IPS-18a (cell line): ENCODE measurements around the gene MUC21.
A peak's percentile ranks its signal among the peaks of the same experiment; 100 is the strongest.

Experiments
- H3K27ac ChIP-seq: one replicate; pipeline ENCODE4 v1.5.1; 2013; ENCODE audit warnings: low read length
- H3K27me3 ChIP-seq: one replicate; pipeline ENCODE4 v1.6.1; 2013; ENCODE audit warnings: mild to moderate bottlenecking, low read length; ENCODE audit not compliant: control insufficient read depth, insufficient read depth
- H3K36me3 ChIP-seq: one replicate; pipeline ENCODE4 v1.6.1; 2013; ENCODE audit warnings: low read depth, low read length; ENCODE audit not compliant: control insufficient read depth
- H3K4me1 ChIP-seq: one replicate; pipeline ENCODE4 v1.6.1; 2013; ENCODE audit warnings: low read depth, low read length; ENCODE audit not compliant: control insufficient read depth
- H3K4me3 ChIP-seq: one replicate; pipeline ENCODE4 v1.5.1; 2013; ENCODE audit warnings: low read length
- H3K9ac ChIP-seq: one replicate; pipeline ENCODE4 v1.6.1; 2013; ENCODE audit warnings: mild to moderate bottlenecking, low read length, moderate library complexity
- H3K9me3 ChIP-seq: one replicate; pipeline ENCODE4 v1.6.1; 2013; ENCODE audit warnings: low read depth, low read length; ENCODE audit not compliant: control insufficient read depth

MUC21 gene

GRCh38 chr6:30970946-30971345, 12.6 kb upstream of the MUC21 start:
- H3K27me3 ChIP-seq = no peaks in the 10 kb centered on the region
- no peak overlapping the region for H3K9ac ChIP-seq
- no peaks in the 10 kb centered on the region for H3K36me3 ChIP-seq
- no peak overlapping the region for H3K27ac ChIP-seq
- no peaks in the 10 kb centered on the region for H3K9me3 ChIP-seq
- H3K4me1 ChIP-seq = no peaks in the 10 kb centered on the region
- H3K4me3 ChIP-seq = no peak overlapping the region

- Histone ChIP-seq H3K9me3 (no peaks in the 10 kb centered on the region), H3K36me3 (no peaks in the 10 kb centered on the region), H3K9ac (no peak overlapping the region)
Observed at GRCh38 chr6:30972816-30973215, 10.7 kb upstream of the MUC21 start.

GRCh38 chr6:30974490-30975252, 8.8 kb upstream of the MUC21 start:
- Histone ChIP-seq H3K27ac (no peak overlapping the region), H3K4me3 (no peak overlapping the region), H3K27me3 (no peaks in the 10 kb centered on the region), H3K9ac (no peak overlapping the region), H3K36me3 (no peaks in the 10 kb centered on the region), H3K4me1 (no peaks in the 10 kb centered on the region), H3K9me3 (no peaks in the 10 kb centered on the region)

More at GRCh38 chr6:30972816-30973215, 10.7 kb upstream of the MUC21 start:
- H3K4me1 ChIP-seq = no peaks in the 10 kb centered on the region
- H3K4me3 ChIP-seq = no peak overlapping the region
- H3K27me3 ChIP-seq = no peaks in the 10 kb centered on the region
- no peak overlapping the region for H3K27ac ChIP-seq

GRCh38 chr6:30979141-30979540, 4.4 kb upstream of the MUC21 start:
- no peak overlapping the region for H3K4me3 ChIP-seq
- no peaks in the 10 kb centered on the region for H3K9me3 ChIP-seq
- no peaks in the 10 kb centered on the region for H3K27me3 ChIP-seq
- no peak overlapping the region for H3K9ac ChIP-seq
- H3K36me3 ChIP-seq = no peaks in the 10 kb centered on the region
- H3K27ac ChIP-seq = no peak overlapping the region
- H3K4me1 ChIP-seq = peaks cover 6% of the 10 kb centered on the region

DNA sequence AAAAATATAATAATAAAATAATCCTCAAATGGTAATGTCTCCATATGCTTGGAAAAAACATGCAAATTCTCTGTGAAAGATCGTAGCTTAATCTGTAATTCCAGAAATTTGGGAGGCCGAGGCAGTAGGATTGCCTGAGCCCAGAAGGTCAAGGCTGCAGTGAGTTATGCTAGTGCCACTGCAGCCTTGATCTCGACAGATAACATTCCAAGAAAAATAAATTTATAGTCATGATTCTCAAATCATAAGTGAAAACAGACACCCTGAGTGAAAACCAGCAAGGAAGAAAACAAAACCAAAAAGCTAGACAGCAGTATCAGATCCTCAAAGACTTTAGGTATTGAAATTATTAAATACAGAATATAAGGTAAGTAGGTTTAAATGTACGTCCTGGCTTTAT, 3.8 kb upstream of the MUC21 start:
- Histone ChIP-seq H3K27ac (no peak overlapping the region), H3K4me1 (peaks cover 6% of the 10 kb centered on the region), H3K9ac (no peak overlapping the region), H3K9me3 (no peaks in the 10 kb centered on the region), H3K36me3 (no peaks in the 10 kb centered on the region), H3K27me3 (no peaks in the 10 kb centered on the region), H3K4me3 (no peak overlapping the region)

DNA sequence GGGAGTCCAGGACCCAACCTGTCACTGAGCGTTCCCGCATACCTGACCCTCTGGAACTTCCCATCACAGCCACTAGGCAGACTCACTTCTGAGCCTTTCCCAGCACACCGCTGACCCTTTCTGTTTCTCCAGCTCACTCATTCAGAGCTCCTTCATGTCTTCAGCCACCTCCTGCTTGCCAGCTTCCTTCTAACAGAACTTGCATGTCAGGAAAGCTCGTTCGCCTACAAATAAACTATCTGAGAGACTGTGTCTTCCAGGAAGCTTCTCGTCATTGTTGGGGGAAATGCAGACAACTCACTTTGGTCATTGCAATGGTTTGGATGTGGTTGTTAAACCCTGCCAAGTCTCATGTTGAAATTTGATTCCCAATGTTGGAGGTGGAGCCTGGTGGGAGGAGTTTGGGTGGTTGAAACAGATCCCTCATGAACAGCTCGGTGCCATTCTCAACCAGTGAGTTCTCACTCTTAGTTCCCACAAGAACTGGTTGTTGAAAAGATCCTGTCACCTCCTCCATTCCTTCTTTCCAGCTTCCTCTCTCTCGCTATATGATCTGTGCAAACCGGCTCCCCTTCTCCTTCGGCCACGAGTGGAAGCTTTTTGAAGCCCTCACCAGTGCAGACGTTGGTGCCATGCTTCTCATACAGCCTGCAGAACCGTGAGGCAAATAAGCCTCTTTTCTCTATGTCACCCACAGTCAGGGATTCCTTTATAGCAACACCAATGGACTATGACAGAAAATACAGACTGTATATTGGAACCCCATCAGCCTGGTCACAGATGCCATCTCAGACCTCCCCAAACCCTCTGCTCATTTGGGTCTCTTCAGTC, 1.4 kb upstream of the MUC21 start:
- Histone ChIP-seq H3K4me3 (peak overlapping the region; percentile 40), H3K27me3 (no peaks in the 10 kb centered on the region), H3K4me1 (peaks cover 6% of the 10 kb centered on the region), H3K36me3 (no peaks in the 10 kb centered on the region), H3K27ac (no peak overlapping the region), H3K9ac (no peak overlapping the region), H3K9me3 (no peaks in the 10 kb centered on the region)

GRCh38 chr6:30985490-30985889, 2.0 kb downstream of the MUC21 start:
- Histone ChIP-seq H3K9me3 (no peaks in the 10 kb centered on the region), H3K27ac (no peak overlapping the region), H3K4me3 (no peak overlapping the region)

GRCh38 chr6:30987304-30987703, 3.8 kb downstream of the MUC21 start:
- Histone ChIP-seq H3K9ac (no peak overlapping the region), H3K27me3 (no peaks in the 10 kb centered on the region), H3K27ac (no peak overlapping the region), H3K4me3 (no peak overlapping the region), H3K4me1 (peaks cover 2% of the 10 kb centered on the region), H3K36me3 (no peaks in the 10 kb centered on the region), H3K9me3 (no peaks in the 10 kb centered on the region)

More at GRCh38 chr6:30985490-30985889, 2.0 kb downstream of the MUC21 start:
- H3K27me3 ChIP-seq = no peaks in the 10 kb centered on the region
- no peaks in the 10 kb centered on the region for H3K36me3 ChIP-seq
- no peak overlapping the region for H3K9ac ChIP-seq
- peaks cover 6% of the 10 kb centered on the region for H3K4me1 ChIP-seq

GRCh38 chr6:30988209-30988825, 4.8 kb downstream of the MUC21 start:
- H3K36me3 ChIP-seq = no peaks in the 10 kb centered on the region
- H3K4me1 ChIP-seq = no peaks in the 10 kb centered on the region
- no peak overlapping the region for H3K27ac ChIP-seq
- H3K4me3 ChIP-seq = no peak overlapping the region
- no peak overlapping the region for H3K9ac ChIP-seq
- no peaks in the 10 kb centered on the region for H3K9me3 ChIP-seq
- H3K27me3 ChIP-seq = no peaks in the 10 kb centered on the region

DNA sequence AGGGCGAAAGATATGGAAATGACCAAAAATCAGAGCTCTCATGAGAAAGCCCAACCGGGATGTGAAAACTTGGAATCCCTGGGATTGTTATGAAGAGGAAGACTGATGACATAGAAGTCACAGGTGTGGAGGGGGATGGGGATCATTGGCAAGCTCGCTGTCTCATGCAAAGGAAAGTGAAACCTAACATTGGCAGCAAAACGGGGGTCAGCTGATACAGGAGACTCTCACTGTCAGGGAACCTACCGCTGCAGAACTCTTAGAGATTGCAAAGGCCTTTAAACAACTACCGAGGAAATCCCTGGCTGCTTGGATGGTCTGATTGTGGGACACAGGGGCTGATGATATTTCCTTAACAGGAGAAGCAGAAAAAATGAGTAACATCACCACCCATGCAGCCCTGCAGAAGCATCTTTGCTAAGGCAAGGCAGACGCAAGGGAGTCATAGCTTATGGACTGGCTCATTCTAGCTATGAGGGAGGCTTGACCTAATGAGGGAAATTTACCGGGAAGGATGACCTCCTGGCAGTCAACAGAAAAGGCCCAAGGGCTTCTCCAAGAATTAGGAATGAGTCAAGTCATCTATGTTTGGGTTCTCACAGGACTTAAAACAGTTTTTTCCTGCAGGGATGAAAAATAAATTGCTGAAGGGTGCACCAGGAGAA, 7.0 kb downstream of the MUC21 start:
- H3K9ac ChIP-seq = no peak overlapping the region
- no peak overlapping the region for H3K4me3 ChIP-seq
- no peaks in the 10 kb centered on the region for H3K36me3 ChIP-seq

GRCh38 chr6:30991891-30992290, 8.4 kb downstream of the MUC21 start:
- H3K27ac ChIP-seq = no peak overlapping the region
- no peaks in the 10 kb centered on the region for H3K9me3 ChIP-seq
- no peak overlapping the region for H3K9ac ChIP-seq
- no peak overlapping the region for H3K4me3 ChIP-seq
- H3K27me3 ChIP-seq = no peaks in the 10 kb centered on the region
- no peaks in the 10 kb centered on the region for H3K4me1 ChIP-seq
- H3K36me3 ChIP-seq = no peaks in the 10 kb centered on the region

More for the DNA sequence above, 7.0 kb downstream of the MUC21 start:
- Histone ChIP-seq H3K27me3 (no peaks in the 10 kb centered on the region), H3K4me1 (no peaks in the 10 kb centered on the region), H3K27ac (no peak overlapping the region), H3K9me3 (no peaks in the 10 kb centered on the region)
